H1 (cell line): ENCODE data around the gene TMEM235. TPM values are rescaled to one million over a fixed set of nuclear protein-coding genes. Genes with fewer than 3 reads are reported as not detected.
A peak's percentile ranks its signal among the peaks of the same experiment; 100 is the strongest.

Experiments used
- CTCF ChIA-PET: fragments of 300-600 bp; sonication (Branson Sonifier 250); formaldehyde crosslinking; loops from one replicate; lab custom pipeline; 2021; ENCODE audit not compliant: partially characterized antibody; lab: Charles Lee
- POLR2A ChIA-PET: fragments of 300-600 bp; sonication (Branson Sonifier 250); formaldehyde crosslinking; loops from one replicate; lab custom pipeline; 2021; ENCODE audit warnings: inconsistent platforms; ENCODE audit not compliant: partially characterized antibody; lab: Charles Lee
- DNase-seq, 2 experiments: peaks; one replicate each; pipeline versions ENCODE4 v3.0.0 to v3.0.0-alpha.2; 2010 to 2022; ENCODE audit warnings: low spot score in 2 of 2, low read depth in 1 of 2, mixed read lengths in 1 of 2
- FAIRE-seq: peaks from 2 replicates; lab custom pipeline; 2011; peaks lifted over from hg19 to GRCh38; lab: Jason Lieb, UNC
- H2AFZ ChIP-seq: 2 replicates; pipeline ENCODE4 v1.8.1; 2012; ENCODE audit warnings: low read length, inconsistent platforms
- H2AK5ac ChIP-seq: 2 replicates; pipeline ENCODE4 v1.6.1; 2013; ENCODE audit warnings: low read depth, low read length
- H2BK120ac ChIP-seq: replicated peaks from 2 replicates; pipeline ENCODE3; 2013; ENCODE audit warnings: low read depth, low read length, inconsistent platforms
- H2BK12ac ChIP-seq: 2 replicates; pipeline ENCODE4 v1.6.1; 2013; ENCODE audit warnings: low read depth, low read length
- H2BK15ac ChIP-seq: 2 replicates; pipeline ENCODE4 v1.6.1; 2013; ENCODE audit warnings: low read length
- H2BK20ac ChIP-seq: 2 replicates; pipeline ENCODE4 v1.6.1; 2013; ENCODE audit warnings: low read length
- H2BK5ac ChIP-seq: 2 replicates; pipeline ENCODE4 v1.6.1; 2013; ENCODE audit warnings: low read depth, low read length
- H3K14ac ChIP-seq: 2 replicates; pipeline ENCODE4 v1.6.1; 2013; ENCODE audit warnings: inconsistent platforms; ENCODE audit not compliant: insufficient read length
- H3K18ac ChIP-seq: 2 replicates; pipeline ENCODE4 v1.6.1; 2013; ENCODE audit warnings: low read length; ENCODE audit errors: extremely low read depth
- H3K23ac ChIP-seq: 2 replicates; pipeline ENCODE4 v1.6.1; 2013; ENCODE audit warnings: inconsistent platforms; ENCODE audit not compliant: insufficient read length
- H3K23me2 ChIP-seq: 2 replicates; pipeline ENCODE4 v1.6.1; 2013; ENCODE audit warnings: low read depth, low read length
- H3K27ac ChIP-seq: 2 replicates; pipeline ENCODE4 v1.6.1; 2011; ENCODE audit warnings: low read depth, low read length, inconsistent platforms
- H3K27me3 ChIP-seq, 4 experiments: replicated peaks in 1 of 4; 1 replicate in 1 of 4; 2 replicates in 3 of 4; pipeline versions ENCODE4 v1.6.1 to v1.8.1; 2011 to 2013; ENCODE audit warnings: low read length in 3 of 4, mild to moderate bottlenecking in 3 of 4, inconsistent platforms in 2 of 4, mixed read lengths in 2 of 4, moderate library complexity in 1 of 4; ENCODE audit not compliant: control insufficient read depth in 3 of 4, insufficient read depth in 3 of 4; ENCODE audit errors: extremely low read depth in 1 of 4
- H3K36me3 ChIP-seq, 4 experiments: 2 replicates each; pipeline versions ENCODE4 v1.6.1 to v1.8.1; 2011 to 2013; ENCODE audit warnings: mild to moderate bottlenecking in 4 of 4, low read length in 3 of 4, moderate library complexity in 2 of 4, control low read depth in 1 of 4, inconsistent platforms in 1 of 4; ENCODE audit not compliant: insufficient read depth in 4 of 4, control insufficient read depth in 2 of 4
- H3K4ac ChIP-seq: replicated peaks from 2 replicates; pipeline ENCODE3; 2013; ENCODE audit warnings: low read length, low read depth, mixed read lengths, inconsistent platforms; ENCODE audit not compliant: insufficient read length
- H3K4me1 ChIP-seq, 4 experiments: replicated peaks in 1 of 4; 1 replicate in 1 of 4; 2 replicates in 3 of 4; pipeline versions ENCODE4 v1.6.1 to v1.8.1; 2011 to 2013; ENCODE audit warnings: low read length in 3 of 4, inconsistent platforms in 2 of 4, mixed read lengths in 1 of 4; ENCODE audit not compliant: insufficient read depth in 4 of 4, control insufficient read depth in 3 of 4
- H3K4me2 ChIP-seq, 2 experiments: 2 replicates each; pipeline versions ENCODE4 v1.6.1 to v1.8.1; 2011 to 2013; ENCODE audit warnings: low read depth in 2 of 2, low read length in 2 of 2, control low read depth in 1 of 2, inconsistent platforms in 1 of 2, mild to moderate bottlenecking in 1 of 2; ENCODE audit not compliant: insufficient read depth in 1 of 2
- H3K4me3 ChIP-seq, 4 experiments: fragments of 200-600, 300-600 bp in 1 of 4; sonication (generic), shearing (Covaris generic), sonication (Bioruptor Twin) in 1 of 4; 2 replicates each; pipeline versions ENCODE4 v1.5.1 to v1.8.1; 2011 to 2016; ENCODE audit warnings: low read length in 4 of 4, low read depth in 3 of 4, control low read depth in 2 of 4, inconsistent platforms in 2 of 4, mild to moderate bottlenecking in 2 of 4, mixed read lengths in 1 of 4, moderate library complexity in 1 of 4; ENCODE audit not compliant: insufficient read depth in 2 of 4; ENCODE audit errors: extremely low read depth in 1 of 4
- H3K56ac ChIP-seq: replicated peaks from 2 replicates; pipeline ENCODE3; 2013; ENCODE audit warnings: low read depth, mild to moderate bottlenecking, mixed read lengths, low read length, inconsistent platforms; ENCODE audit not compliant: insufficient read length
- H3K79me1 ChIP-seq: 2 replicates; pipeline ENCODE4 v1.6.1; 2013; ENCODE audit warnings: low read depth, low read length, control low read depth
- H3K79me2 ChIP-seq, 2 experiments: 2 replicates each; pipeline versions ENCODE4 v1.6.1 to v1.8.1; 2012 to 2013; ENCODE audit warnings: low read length in 2 of 2, mild to moderate bottlenecking in 2 of 2, inconsistent platforms in 1 of 2; ENCODE audit not compliant: insufficient read depth in 2 of 2, control insufficient read depth in 1 of 2
- H3K9ac ChIP-seq, 4 experiments: replicated peaks in 1 of 4; 1 replicate in 1 of 4; 2 replicates in 3 of 4; pipeline versions ENCODE4 v1.6.1 to v1.8.1; 2011 to 2013; ENCODE audit warnings: low read depth in 3 of 4, low read length in 3 of 4, control low read depth in 2 of 4, mild to moderate bottlenecking in 2 of 4, moderate library complexity in 2 of 4, inconsistent platforms in 1 of 4; ENCODE audit errors: extremely low read depth in 1 of 4
- H3K9me3 ChIP-seq, 2 experiments: 2 replicates each; pipeline versions ENCODE4 v1.6.1 to v1.8.1; 2012 to 2013; ENCODE audit warnings: mild to moderate bottlenecking in 2 of 2, moderate library complexity in 2 of 2, control low read depth in 1 of 2, inconsistent platforms in 1 of 2, low read depth in 1 of 2, low read length in 1 of 2, mixed read lengths in 1 of 2; ENCODE audit not compliant: insufficient read depth in 2 of 2
- H4K20me1 ChIP-seq, 2 experiments: replicated peaks in 1 of 2; 2 replicates each; pipeline versions ENCODE3 to v1.8.1; 2011 to 2013; ENCODE audit warnings: inconsistent platforms in 2 of 2, low read length in 2 of 2, mild to moderate bottlenecking in 1 of 2; ENCODE audit not compliant: insufficient read depth in 2 of 2, control insufficient read depth in 1 of 2
- H4K5ac ChIP-seq: 2 replicates; pipeline ENCODE4 v1.6.1; 2013; ENCODE audit warnings: low read length, low read depth, mixed read lengths, inconsistent platforms; ENCODE audit not compliant: insufficient read length
- H4K8ac ChIP-seq: 2 replicates; pipeline ENCODE4 v1.8.0; 2013; ENCODE audit warnings: mild to moderate bottlenecking, moderate library complexity, low read length, inconsistent platforms; ENCODE audit not compliant: insufficient read depth; ENCODE audit errors: extremely low read depth
- H4K91ac ChIP-seq: replicated peaks from 2 replicates; pipeline ENCODE3; 2013; ENCODE audit warnings: low read length, mixed read lengths, inconsistent platforms; ENCODE audit not compliant: insufficient read length
- NRF1 ChIP-seq: IDR thresholded peaks from 2 replicates; pipeline ENCODE4 v1.6.1; 2011; ENCODE audit warnings: mild to moderate bottlenecking, low read depth, low read length, improper control_type of control experiment
- SP1 ChIP-seq: IDR thresholded peaks from 2 replicates; pipeline ENCODE4 v1.6.1; 2011; ENCODE audit warnings: low read depth, low read length
- WGBS, 2 experiments: shearing (Covaris generic) in 1 of 2; methylation state at CpG; one replicate each; pipeline versions ENCODE4 v1.1.6 to v1.1.7; 2013 to 2015; ENCODE audit warnings: low lambda C conversion rate in 2 of 2, mixed read lengths in 2 of 2, inconsistent platforms in 1 of 2, low coverage in 1 of 2, missing lambda C conversion rate in 1 of 2; ENCODE audit not compliant: insufficient replicate concordance in 2 of 2, insufficient coverage in 1 of 2, insufficient read length in 1 of 2; ENCODE audit errors: extremely low coverage in 1 of 2, missing lambda C conversion rate in 1 of 2; 5-methylcytosine and 5-hydroxymethylcytosine counted together
- polyA plus RNA-seq, 7 experiments: library from polyadenylated mRNA; depleted of rRNA in 3 of 7; stranded (reverse) in 5 of 7; unstranded in 2 of 7; fragments of >200 nt in 5 of 7; fragments of 200-250 nt in 2 of 7; gene quantifications; 1 replicate in 5 of 7; 2 replicates in 1 of 7; 4 replicates in 1 of 7; pipeline versions ENCODE4 v1.2.1 to v1.2.3, GENCODE V29; 2011 to 2013; ENCODE audit warnings: missing spikeins in 2 of 7, mixed read lengths in 2 of 7
- total RNA-seq: library from RNA; stranded (reverse); fragmentation: NEBNext Ultra II Directional; extraction: Animal tissue kit (Norgen Biotek cat#: 25700); gene quantifications from 2 replicates; pipeline ENCODE4 v1.2.1, GENCODE V29; 2021

The TMEM235 gene
- total and polyA plus RNA-seq, 2 of the 8 experiments (the other 6 are each of a cell fraction or from before 2014, with no cell fraction given), result 0.05 to 0.15 TPM

DNA sequence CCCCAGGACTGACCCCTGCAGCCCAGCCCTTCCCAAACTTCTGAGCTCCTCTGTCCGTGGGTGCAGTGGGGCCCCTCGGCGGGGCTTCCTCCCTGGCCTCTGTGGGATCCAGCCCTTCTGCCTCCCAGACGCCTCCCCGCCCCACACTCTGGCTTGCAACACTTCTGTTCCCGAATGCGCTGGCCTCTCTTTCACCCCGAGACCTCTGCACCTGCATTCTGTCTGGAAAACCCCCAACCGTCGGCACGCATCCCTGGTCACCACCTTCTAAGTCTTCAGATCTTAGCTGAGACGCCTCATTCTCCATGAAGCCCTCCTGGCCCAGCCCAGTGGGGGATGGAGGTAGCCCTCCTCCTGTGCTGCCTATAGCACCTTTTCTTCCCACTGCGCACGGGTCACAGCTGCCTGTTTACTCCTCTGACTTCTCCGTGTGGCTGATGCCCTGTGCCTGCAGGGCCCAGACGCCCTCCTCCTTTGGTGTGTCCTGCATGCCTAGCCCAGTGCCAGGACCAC, 26.4 kb downstream of the TMEM235 start:
- ChIA-PET POLR2A (interaction anchor here (1.6 to 4.0 kb wide), 2 partner anchors 12 to 71 kb away, joined by 5 to 23 read pairs; partner anchors contain the start of genes AFMID and TK1), CTCF (interaction anchor here (0.8 to 1.7 kb wide), 3 partner anchors 9 to 165 kb away, joined by 3 to 6 read pairs (median 3); no protein-coding TSS in a partner anchor)
- no peaks in the 10 kb centered on the region for H3K36me3 ChIP-seq
- peak overlapping the region; percentile 80; the same call in 1 of the 2 replicates for H2BK12ac ChIP-seq
- no peak overlapping the region for H3K14ac ChIP-seq
- peak overlapping the region; percentile 70; the same call in 1 of the 2 replicates for H2AK5ac ChIP-seq
- FAIRE-seq, result no peak
- no peak overlapping the region for H3K9ac ChIP-seq
- DNase-seq, result no peak
- peak overlapping the region; percentile 83 for H3K18ac ChIP-seq
- TF ChIP-seq NRF1 (no peak), SP1 (no peak)
- H3K4me1 ChIP-seq, result peaks cover 0 to 25% (median 20%) of the 10 kb centered on the region in 4 experiments; a peak in 6 of 7 replicates
- peaks cover 0 to 2% of the 10 kb centered on the region in 2 experiments for H4K20me1 ChIP-seq
- 0 out of 2 replicates have a peak overlapping the region, but pooled peaks have one; percentile 72 for H2BK20ac ChIP-seq
- H3K56ac ChIP-seq, result no peak overlapping the region
- no peak overlapping the region for H2BK120ac ChIP-seq
- 71% methylated on average over 16 of the region's 16 CpGs; no CpG with 5 or more reads in 1 of the 2 experiments for WGBS, 2 experiments
- no peaks in the 10 kb centered on the region for H3K27me3 ChIP-seq
- H2BK15ac ChIP-seq, result peak overlapping the region; percentile 75; the same call in 1 of the 2 replicates
- H4K5ac ChIP-seq, result no peak overlapping the region
- H3K4me3 ChIP-seq, result no peak overlapping the region
- H3K23me2 ChIP-seq, result peaks cover 4% of the 10 kb centered on the region; the same call in 1 of the 2 replicates
- H3K9me3 ChIP-seq, result no peaks in the 10 kb centered on the region
- H3K4ac ChIP-seq, result peak overlapping the region; percentile 32
- no peak overlapping the region; the same call in 1 of the 2 replicates for H4K8ac ChIP-seq
- no peaks in the 10 kb centered on the region for H3K79me2 ChIP-seq
- no peak overlapping the region for H3K27ac ChIP-seq
- H2AFZ ChIP-seq, result no peak overlapping the region
- H4K91ac ChIP-seq, result peak overlapping the region; percentile 88
- no peaks in the 10 kb centered on the region for H3K79me1 ChIP-seq
- H3K23ac ChIP-seq, result no peak overlapping the region
- H2BK5ac ChIP-seq, result peak overlapping the region; percentile 56
- no peak overlapping the region for H3K4me2 ChIP-seq
